HG02885 (cell line): ENCODE data around the gene MOGAT2.
"Not testable (repeated sequence)": the region's sequence is repeated elsewhere in the genome, so short reads cannot be mapped to it uniquely, and the experiment has no call there.

ENCODE experiments used
- ATAC-seq: cut with Tn5 transposase; IDR thresholded peaks from one replicate; pipeline ENCODE4 v1.9.1; 2021; ENCODE audit warnings: mild to moderate bottlenecking; ENCODE audit not compliant: unreplicated experiment, poor library complexity

MOGAT2 gene

GRCh38 chr11:75718419-75719339, 1.0 kb downstream of the MOGAT2 start:
- no peak for ATAC-seq

GRCh38 chr11:75719340-75720239, 2.0 kb downstream of the MOGAT2 start:
- no peak for ATAC-seq

- no peak for ATAC-seq
Measured at GRCh38 chr11:75720639-75721038, 3.0 kb downstream of the MOGAT2 start.

- no peak for ATAC-seq
Measured at GRCh38 chr11:75721852-75722668, 4.4 kb downstream of the MOGAT2 start.

GRCh38 chr11:75722669-75723042, 5.0 kb downstream of the MOGAT2 start:
- ATAC-seq = no peak

- no peak for ATAC-seq
Measured at GRCh38 chr11:75725547-75726320, 8.1 kb downstream of the MOGAT2 start.

GRCh38 chr11:75728992-75729391, 11.4 kb downstream of the MOGAT2 start:
- no peak for ATAC-seq

GRCh38 chr11:75731095-75731494, 13.5 kb downstream of the MOGAT2 start:
- ATAC-seq = no peak

GRCh38 chr11:75733071-75733430, 15.4 kb downstream of the MOGAT2 start:
- no peak for ATAC-seq

- ATAC-seq = no peak
Measured at GRCh38 chr11:75733431-75734107, 15.9 kb downstream of the MOGAT2 start.

- ATAC-seq = no peak
Measured at GRCh38 chr11:75734491-75735180, 17.0 kb downstream of the MOGAT2 start.

- ATAC-seq = no peak
Measured at GRCh38 chr11:75735181-75735845, 17.7 kb downstream of the MOGAT2 start.

GRCh38 chr11:75737314-75737713, 19.7 kb downstream of the MOGAT2 start:
- ATAC-seq = no peak

GRCh38 chr11:75740681-75741080, 23.0 kb downstream of the MOGAT2 start:
- no peak for ATAC-seq

- not testable (repeated sequence) for ATAC-seq
Measured at GRCh38 chr11:75743159-75743558, 25.5 kb downstream of the MOGAT2 start.

- ATAC-seq = no peak
Measured at GRCh38 chr11:75743711-75744563, 26.3 kb downstream of the MOGAT2 start.

GRCh38 chr11:75745807-75746206, 28.2 kb downstream of the MOGAT2 start:
- no peak for ATAC-seq
